Hematopoietic multipotent progenitor cell treated with erythropoietin and hydrocortisone succinate and interleukin-3 and kit ligand, for 15 days (in vitro differentiated cells): ENCODE measurements around the gene ANXA3.
A peak's percentile ranks its signal among the peaks of the same experiment; 100 is the strongest.
"Not testable (repeated sequence)": the region's sequence is repeated elsewhere in the genome, so short reads cannot be mapped to it uniquely, and the experiment has no call there.

ENCODE experiments used
- DNase-seq: peaks from one replicate; pipeline ENCODE4 v3.0.0-alpha.2; 2015; ENCODE audit warnings: low spot score

Gene ANXA3

DNA sequence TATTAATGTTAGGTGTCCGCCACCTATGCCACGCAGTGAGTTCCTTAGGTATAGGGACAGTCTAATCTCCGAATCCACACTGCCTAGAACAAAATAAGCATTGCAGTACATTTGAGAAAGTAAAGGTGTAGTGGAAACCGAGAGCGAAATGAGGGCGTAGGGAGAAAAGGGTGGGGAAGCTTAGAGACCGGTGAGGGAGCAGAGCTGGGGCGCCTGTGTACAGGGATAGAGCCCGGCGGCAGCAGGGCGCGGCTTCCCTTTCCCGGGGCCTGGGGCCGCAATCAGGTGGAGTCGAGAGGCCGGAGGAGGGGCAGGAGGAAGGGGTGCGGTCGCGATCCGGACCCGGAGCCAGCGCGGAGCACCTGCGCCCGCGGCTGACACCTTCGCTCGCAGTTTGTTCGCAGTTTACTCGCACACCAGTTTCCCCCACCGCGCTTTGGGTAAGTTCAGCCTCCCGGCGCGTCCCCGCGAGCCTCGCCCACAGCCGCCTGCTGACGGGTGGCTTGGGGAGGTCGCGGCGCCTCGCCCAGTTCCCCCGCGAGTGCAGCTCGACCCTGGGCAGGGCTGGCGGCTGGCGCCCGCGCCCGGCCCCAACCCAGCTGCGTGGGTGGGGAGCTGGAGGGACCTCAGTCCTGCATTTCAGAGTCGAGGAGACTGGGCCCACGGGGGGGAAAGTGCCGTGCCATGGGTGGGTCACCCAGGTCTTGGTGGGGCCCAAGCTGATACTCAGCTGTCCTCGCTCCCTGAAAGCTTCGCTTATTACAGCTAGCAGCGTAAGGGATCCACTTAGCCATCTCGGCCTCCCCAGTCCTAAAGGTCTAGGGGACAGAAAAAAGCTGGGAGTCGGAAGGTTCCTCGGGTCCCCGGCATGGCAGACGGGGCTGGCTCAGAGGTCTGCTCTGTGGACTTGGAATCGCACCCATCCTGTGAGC is at the start of gene ANXA3:
ANXA3 (plus strand) TSS at position 351 of the 932 bp plus-strand sequence. CDS start 2,704 bp downstream, outside the sequence.
- no peak for DNase-seq

- DNase-seq: not testable (repeated sequence)
These were observed 45.3 kb upstream of the ANXA3 start for GRCh38 chr4:78506260-78506659.

- no peak for DNase-seq
These were observed 42.5 kb upstream of the ANXA3 start for GRCh38 chr4:78509043-78509442.

GRCh38 chr4:78510108-78510507 is 41.5 kb upstream of the ANXA3 start:
- no peak for DNase-seq

DNA sequence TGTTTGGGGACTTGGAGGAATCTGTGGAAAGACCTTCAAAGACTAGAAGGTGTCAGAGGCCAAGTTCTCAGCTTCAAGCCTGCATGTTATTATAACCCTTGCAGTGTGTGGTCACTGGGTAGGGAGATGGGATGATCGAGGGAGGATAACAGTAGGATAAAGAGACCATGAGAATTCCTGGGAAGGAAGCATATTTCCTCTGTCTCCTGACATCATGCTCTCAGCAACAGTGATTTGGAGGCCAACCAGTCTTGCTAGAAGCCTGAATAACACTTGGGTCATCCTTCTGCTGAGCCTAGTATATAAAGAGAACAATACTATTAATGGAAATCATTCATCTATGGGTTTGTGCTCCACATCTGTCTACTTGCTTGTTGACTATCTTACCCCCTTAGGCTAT is 40.9 kb upstream of the ANXA3 start:
- no peak for DNase-seq

GRCh38 chr4:78512357-78512920 is 39.1 kb upstream of the ANXA3 start:
- DNase-seq: no peak

DNA sequence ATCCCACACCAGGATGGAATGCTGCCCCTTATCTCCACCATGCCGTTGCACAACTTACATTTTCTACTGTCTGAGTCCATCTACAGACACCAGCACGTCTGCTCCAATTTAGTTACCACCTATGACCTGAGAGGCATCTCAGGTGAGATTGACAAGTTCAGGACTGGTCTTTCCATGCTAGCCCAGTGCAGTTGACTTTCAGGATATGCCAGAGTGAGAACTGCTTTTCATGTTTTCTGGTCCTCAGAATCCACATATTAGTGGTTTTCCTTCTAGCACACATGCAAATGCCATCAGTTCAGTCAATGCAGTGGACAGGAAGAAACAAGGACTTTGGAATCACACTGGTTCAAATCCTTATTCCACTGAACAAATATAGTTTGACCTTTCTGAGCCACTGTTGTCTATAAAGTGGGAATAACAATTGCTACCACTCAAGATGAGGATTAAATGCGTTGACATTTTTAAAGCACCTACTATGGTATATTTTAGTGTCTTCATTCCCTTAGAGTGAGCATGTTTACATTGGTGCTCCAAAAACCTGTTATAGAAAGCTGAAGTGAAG is 38.1 kb upstream of the ANXA3 start:
- DNase-seq: no peak

DNA sequence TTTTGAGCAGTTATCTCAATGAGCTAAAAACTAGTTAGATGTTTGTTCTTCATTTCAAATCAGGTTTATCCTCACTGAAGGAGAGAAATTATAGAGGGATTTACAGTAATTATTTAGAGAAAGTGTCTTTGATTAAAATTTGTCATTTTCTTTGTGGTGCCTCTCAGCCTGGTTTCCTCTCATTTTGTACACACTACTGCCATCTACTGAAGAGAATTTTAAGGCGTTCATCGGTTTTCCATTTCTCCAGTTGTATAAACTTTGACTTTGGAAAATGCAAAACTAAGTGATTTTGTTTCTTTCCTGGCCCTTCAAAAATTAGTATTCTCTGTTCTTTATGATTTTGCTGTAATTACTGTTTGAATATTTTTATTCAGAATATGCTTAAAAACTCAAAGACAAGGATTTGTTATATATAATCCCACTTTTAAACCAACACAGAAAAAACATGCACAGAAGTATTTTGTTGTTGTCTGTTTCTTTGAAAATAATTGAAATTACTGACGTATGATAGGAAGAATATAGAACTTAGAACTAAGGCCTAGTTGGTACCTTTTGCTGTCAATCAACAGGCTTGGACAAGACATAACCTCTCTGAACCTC is 34.4 kb upstream of the ANXA3 start:
- DNase-seq: peak; percentile 18

GRCh38 chr4:78518561-78518960 is 33.0 kb upstream of the ANXA3 start:
- DNase-seq: no peak

- no peak for DNase-seq
These were observed 31.6 kb upstream of the ANXA3 start for GRCh38 chr4:78519962-78520361.

GRCh38 chr4:78520808-78521226 is 30.8 kb upstream of the ANXA3 start:
- no peak for DNase-seq

- no peak for DNase-seq
These were observed 27.6 kb upstream of the ANXA3 start for GRCh38 chr4:78524009-78524408.

GRCh38 chr4:78525559-78525958 is 26.0 kb upstream of the ANXA3 start:
- DNase-seq: no peak

- DNase-seq: no peak
These were observed 24.5 kb upstream of the ANXA3 start for GRCh38 chr4:78527103-78527502.

GRCh38 chr4:78527555-78527954 is 24.0 kb upstream of the ANXA3 start:
- DNase-seq: no peak

- no peak for DNase-seq
These were observed 23.2 kb upstream of the ANXA3 start for GRCh38 chr4:78528327-78528726.

DNA sequence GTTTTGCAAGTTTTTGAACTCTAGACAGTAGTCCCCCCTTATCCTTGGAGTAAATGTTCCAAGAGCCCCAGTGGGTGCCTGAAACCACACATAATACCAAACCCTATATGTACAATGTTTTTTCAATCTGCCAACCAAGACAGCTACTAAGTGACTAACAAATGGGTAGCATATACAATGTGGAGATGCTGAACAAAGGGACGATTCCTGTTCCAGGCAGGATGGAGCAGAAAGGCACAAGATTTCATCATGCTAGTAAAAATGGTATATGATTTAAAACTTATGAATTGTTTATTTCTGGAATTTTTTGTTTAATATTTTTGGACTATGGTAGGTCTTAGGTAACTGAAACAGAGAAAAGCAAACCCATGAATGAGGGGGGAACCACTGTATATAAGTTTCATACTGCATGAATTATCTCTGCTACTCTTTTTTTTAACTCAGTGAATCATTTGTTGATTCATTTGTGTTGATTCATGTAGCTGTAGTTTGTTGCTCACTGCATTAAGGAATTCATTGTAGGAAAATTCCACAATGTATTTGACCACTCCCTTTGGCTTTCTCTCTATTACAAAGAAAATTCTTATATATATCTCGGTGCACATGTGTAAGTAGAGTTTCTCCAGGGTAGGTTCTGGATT is 21.9 kb upstream of the ANXA3 start:
- no peak for DNase-seq

- no peak for DNase-seq
These were observed 19.5 kb upstream of the ANXA3 start for GRCh38 chr4:78532046-78532445.

- no peak for DNase-seq
These were observed 17.7 kb upstream of the ANXA3 start for GRCh38 chr4:78533854-78534253.

- DNase-seq: no peak
These were observed 17.1 kb upstream of the ANXA3 start for GRCh38 chr4:78534286-78534955.

DNA sequence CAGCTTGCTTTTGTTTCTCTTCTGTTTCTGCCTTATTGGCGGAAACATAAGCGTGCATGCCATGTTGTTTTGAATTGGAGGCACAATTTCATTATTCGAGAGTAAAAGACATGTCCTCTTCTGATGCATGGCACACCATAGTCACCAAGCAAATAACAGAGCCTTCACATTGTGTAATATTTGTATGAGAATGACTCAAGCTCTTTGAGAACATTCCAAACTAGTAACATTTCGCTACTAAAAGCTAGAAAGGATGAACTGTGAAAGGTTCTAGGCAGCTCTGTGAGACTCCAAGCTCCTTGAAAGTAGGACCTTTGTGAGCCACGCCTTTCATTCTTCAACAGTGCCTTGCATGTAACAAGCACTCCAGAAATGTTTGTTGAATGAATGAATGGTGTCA is 9.2 kb upstream of the ANXA3 start:
- no peak for DNase-seq
